Astrocyte (in vitro differentiated cells and primary cell): ENCODE data around the gene AQP12B. TPM values are rescaled to one million over a fixed set of nuclear protein-coding genes. Genes with fewer than 3 reads are reported as not detected.

Source experiments
- DNase-seq: peaks from one replicate; pipeline ENCODE4 v3.0.0-alpha.2; 2010; ENCODE audit warnings: low read depth
- FAIRE-seq: peaks from 2 replicates; lab custom pipeline; 2011; peaks lifted over from hg19 to GRCh38; lab: Jason Lieb, UNC
- H2AFZ ChIP-seq: 2 replicates; pipeline ENCODE4 v1.6.0; 2012; ENCODE audit warnings: low read depth, low read length, inconsistent platforms
- H3K27ac ChIP-seq: 2 replicates; pipeline ENCODE4 v1.5.1; 2011; ENCODE audit warnings: low read depth, low read length, inconsistent platforms
- H3K27me3 ChIP-seq: 2 replicates; pipeline ENCODE4 v1.6.0; 2011; ENCODE audit warnings: low read length, inconsistent platforms; ENCODE audit not compliant: insufficient read depth
- H3K36me3 ChIP-seq: 2 replicates; pipeline ENCODE4 v1.5.1; 2011; ENCODE audit warnings: low read length, inconsistent platforms; ENCODE audit not compliant: insufficient read depth
- H3K4me1 ChIP-seq: 2 replicates; pipeline ENCODE4 v1.5.1; 2011; ENCODE audit warnings: low read length, inconsistent platforms; ENCODE audit not compliant: insufficient read depth
- H3K4me2 ChIP-seq: 2 replicates; pipeline ENCODE4 v1.6.0; 2012; ENCODE audit warnings: low read length, inconsistent platforms
- H3K4me3 ChIP-seq: 2 replicates; pipeline ENCODE4 v1.5.1; 2011; ENCODE audit warnings: low read depth, mild to moderate bottlenecking, low read length, inconsistent platforms; ENCODE audit not compliant: insufficient read depth
- H3K79me2 ChIP-seq: 2 replicates; pipeline ENCODE4 v1.6.0; 2012; ENCODE audit warnings: mild to moderate bottlenecking, low read length, inconsistent platforms; ENCODE audit not compliant: insufficient read depth
- H3K9ac ChIP-seq: 2 replicates; pipeline ENCODE4 v1.6.0; 2012; ENCODE audit warnings: mild to moderate bottlenecking, low read length, inconsistent platforms
- H3K9me3 ChIP-seq: 2 replicates; pipeline ENCODE4 v1.5.1; 2012; ENCODE audit warnings: low read depth, mild to moderate bottlenecking, low read length, inconsistent platforms; ENCODE audit not compliant: insufficient read depth
- H4K20me1 ChIP-seq: 2 replicates; pipeline ENCODE4 v1.6.0; 2012; ENCODE audit warnings: low read length, inconsistent platforms; ENCODE audit not compliant: insufficient read depth
- H3K27ac Mint-ChIP-seq: one replicate; pipeline ENCODE4 v1.8.0; 2021; ENCODE audit warnings: mild to moderate bottlenecking, mixed read lengths; ENCODE audit not compliant: unreplicated experiment
- H3K27me3 Mint-ChIP-seq: one replicate; pipeline ENCODE4 v1.8.0; 2021; ENCODE audit warnings: low read depth, mixed read lengths; ENCODE audit not compliant: unreplicated experiment
- H3K36me3 Mint-ChIP-seq: one replicate; pipeline ENCODE4 v1.8.0; 2021; ENCODE audit warnings: low read depth, mixed read lengths; ENCODE audit not compliant: unreplicated experiment
- H3K4me1 Mint-ChIP-seq: one replicate; pipeline ENCODE4 v1.8.0; 2021; ENCODE audit warnings: low read depth, mixed read lengths; ENCODE audit not compliant: unreplicated experiment
- H3K4me3 Mint-ChIP-seq: one replicate; pipeline ENCODE4 v1.8.0; 2021; ENCODE audit warnings: mild to moderate bottlenecking, moderate library complexity, mixed read lengths; ENCODE audit not compliant: unreplicated experiment
- H3K9me3 Mint-ChIP-seq: one replicate; pipeline ENCODE4 v1.8.0; 2021; ENCODE audit warnings: mild to moderate bottlenecking, mixed read lengths; ENCODE audit not compliant: unreplicated experiment
- CTCF ChIP-seq: IDR thresholded peaks from 2 replicates; pipeline ENCODE4 v1.5.1; 2011; ENCODE audit warnings: low read depth, mild to moderate bottlenecking, inconsistent platforms, low read length, moderate library complexity; ENCODE audit not compliant: insufficient read depth
- EZH2 ChIP-seq: IDR thresholded peaks from 2 replicates; pipeline ENCODE4 v1.6.1; 2012; ENCODE audit warnings: mild to moderate bottlenecking, low read length, inconsistent platforms; ENCODE audit not compliant: insufficient read depth
- total RNA-seq: library from RNA; stranded (reverse); gene quantifications from 2 replicates; pipeline ENCODE4 v1.2.1, GENCODE V29; 2021

The AQP12B gene
- total RNA-seq, 1 donor from 2014 or later, result not detected

DNA sequence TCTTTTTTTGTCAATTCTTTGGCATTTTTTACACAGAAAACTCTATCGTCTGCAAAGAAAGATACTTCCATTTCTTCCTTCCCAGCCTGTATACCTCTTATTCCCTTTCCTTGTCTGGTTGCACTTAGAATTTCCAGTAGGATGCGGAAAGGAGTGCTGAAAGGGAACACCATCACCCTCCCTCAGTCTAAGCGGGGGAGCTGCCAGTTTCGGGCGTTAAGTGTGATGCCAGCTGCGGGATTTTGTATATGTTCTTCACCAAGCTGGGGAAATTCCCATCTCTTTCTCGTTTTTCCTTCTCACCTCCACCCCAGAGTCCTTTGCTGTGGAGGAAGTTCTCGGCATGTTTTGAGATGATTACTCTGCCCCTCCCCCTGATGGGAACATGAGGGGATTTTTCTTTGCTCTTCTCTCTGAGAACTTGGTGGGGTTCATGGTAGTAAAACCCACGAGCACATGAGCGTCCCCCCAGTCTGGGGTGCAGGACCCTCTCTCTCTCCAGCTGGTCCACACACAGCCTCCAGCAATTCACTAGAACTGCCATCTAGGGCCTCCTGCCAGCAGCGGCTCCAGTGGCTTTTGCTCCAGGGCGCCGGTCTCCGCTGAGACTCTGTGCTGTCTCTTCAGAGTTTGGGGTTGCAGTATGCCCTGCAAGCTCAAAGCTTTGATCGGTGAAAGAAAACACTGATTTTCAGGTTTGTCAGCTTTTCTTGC, 24.5 kb upstream of the AQP12B start:
- Histone ChIP-seq H3K9me3 (no peaks in the 10 kb centered on the region), H2AFZ (no peak overlapping the region), H4K20me1 (no peaks in the 10 kb centered on the region), H3K4me2 (no peak overlapping the region), H3K4me3 (no peak overlapping the region), H3K27ac (no peak overlapping the region), H3K9ac (no peak overlapping the region), H3K36me3 (no peaks in the 10 kb centered on the region), H3K79me2 (no peaks in the 10 kb centered on the region), H3K4me1 (no peaks in the 10 kb centered on the region), H3K27me3 (peaks cover 19% of the 10 kb centered on the region)
- no peaks in the 10 kb centered on the region for H3K36me3 Mint-ChIP-seq
- TF ChIP-seq EZH2 (no peak), CTCF (no peak)
- no peaks in the 10 kb centered on the region for H3K9me3 Mint-ChIP-seq
- H3K27ac Mint-ChIP-seq, result no peak overlapping the region
- FAIRE-seq (no peak), DNase-seq (no peak)
- no peak overlapping the region for H3K4me3 Mint-ChIP-seq
- H3K4me1 Mint-ChIP-seq, result no peaks in the 10 kb centered on the region
- H3K27me3 Mint-ChIP-seq, result peaks cover 39% of the 10 kb centered on the region

- Mint-ChIP-seq H3K4me1 (no peaks in the 10 kb centered on the region), H3K9me3 (no peaks in the 10 kb centered on the region), H3K27ac (no peak overlapping the region), H3K36me3 (no peaks in the 10 kb centered on the region), H3K4me3 (no peak overlapping the region), H3K27me3 (peaks cover 35% of the 10 kb centered on the region)
- H4K20me1 ChIP-seq, result no peaks in the 10 kb centered on the region
- H3K36me3 ChIP-seq, result no peaks in the 10 kb centered on the region
- peaks cover 19% of the 10 kb centered on the region for H3K27me3 ChIP-seq
- no peaks in the 10 kb centered on the region for H3K79me2 ChIP-seq
- FAIRE-seq, result no peak
- no peak overlapping the region for H2AFZ ChIP-seq
- no peak overlapping the region for H3K9ac ChIP-seq
- H3K4me3 ChIP-seq, result no peak overlapping the region
- no peak for DNase-seq
- no peaks in the 10 kb centered on the region for H3K4me1 ChIP-seq
- H3K27ac ChIP-seq, result no peak overlapping the region
- H3K4me2 ChIP-seq, result no peak overlapping the region
- no peaks in the 10 kb centered on the region for H3K9me3 ChIP-seq
- TF ChIP-seq CTCF, result no peak
- TF ChIP-seq EZH2, result no peak
Observed at GRCh38 chr2:240705204-240705791, 22.6 kb upstream of the AQP12B start.

DNA sequence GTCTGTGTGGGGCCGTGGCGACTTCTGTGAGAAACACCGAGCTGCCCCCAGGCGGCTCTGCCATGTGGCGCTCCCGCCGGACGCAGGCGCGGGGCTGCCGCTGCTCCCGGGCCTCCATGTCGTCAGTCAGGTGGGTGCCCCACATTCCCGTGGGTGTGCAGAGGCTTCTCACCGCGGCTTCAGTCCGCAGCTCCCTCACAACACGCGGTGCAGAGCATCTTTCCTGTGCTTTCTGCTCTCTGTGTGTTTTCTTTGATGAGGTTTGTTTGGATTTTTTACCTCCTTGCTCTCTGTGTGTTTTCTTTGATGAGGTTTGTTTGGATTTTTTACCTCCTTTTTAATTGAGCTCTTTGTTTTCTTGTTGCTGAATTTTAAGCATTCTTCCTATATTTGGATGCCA, 22.0 kb upstream of the AQP12B start:
- H3K4me3 Mint-ChIP-seq, result no peak overlapping the region
- no peaks in the 10 kb centered on the region for H3K9me3 Mint-ChIP-seq
- Histone ChIP-seq H3K4me2 (no peak overlapping the region), H3K79me2 (no peaks in the 10 kb centered on the region), H3K36me3 (no peaks in the 10 kb centered on the region), H3K27me3 (peaks cover 19% of the 10 kb centered on the region), H3K27ac (no peak overlapping the region), H3K9me3 (no peaks in the 10 kb centered on the region), H3K4me1 (no peaks in the 10 kb centered on the region), H2AFZ (no peak overlapping the region), H4K20me1 (no peaks in the 10 kb centered on the region), H3K4me3 (no peak overlapping the region), H3K9ac (no peak overlapping the region)
- no peak overlapping the region for H3K27ac Mint-ChIP-seq
- no peaks in the 10 kb centered on the region for H3K4me1 Mint-ChIP-seq
- TF ChIP-seq CTCF, result no peak
- no peak for TF ChIP-seq EZH2
- H3K36me3 Mint-ChIP-seq, result no peaks in the 10 kb centered on the region
- no peak for FAIRE-seq
- no peak for DNase-seq
- H3K27me3 Mint-ChIP-seq, result peaks cover 35% of the 10 kb centered on the region
